Mammary epithelial cell (primary cell): Measurements from ENCODE around the gene MEIOC.
A peak's percentile ranks its signal among the peaks of the same experiment; 100 is the strongest.

Experiments
- EZH2 ChIP-seq: IDR thresholded peaks from 2 replicates; pipeline ENCODE4 v1.6.1; 2012; ENCODE audit warnings: low read length, inconsistent platforms, borderline replicate concordance
- TF ChIP-seq, protein P1 (sequence below), 2 donors: IDR thresholded peaks in 1 of 2; conservative IDR thresholded peaks in 1 of 2; 2 replicates each; pipeline ENCODE4 v1.5.1; 2011 to 2012; ENCODE audit warnings: inconsistent platforms in 2 of 2, low read length in 2 of 2, mild to moderate bottlenecking in 2 of 2, control low read depth in 1 of 2, low read depth in 1 of 2; ENCODE audit not compliant: insufficient read depth in 1 of 2; ENCODE audit errors: extremely low read depth in 1 of 2

DNA sequence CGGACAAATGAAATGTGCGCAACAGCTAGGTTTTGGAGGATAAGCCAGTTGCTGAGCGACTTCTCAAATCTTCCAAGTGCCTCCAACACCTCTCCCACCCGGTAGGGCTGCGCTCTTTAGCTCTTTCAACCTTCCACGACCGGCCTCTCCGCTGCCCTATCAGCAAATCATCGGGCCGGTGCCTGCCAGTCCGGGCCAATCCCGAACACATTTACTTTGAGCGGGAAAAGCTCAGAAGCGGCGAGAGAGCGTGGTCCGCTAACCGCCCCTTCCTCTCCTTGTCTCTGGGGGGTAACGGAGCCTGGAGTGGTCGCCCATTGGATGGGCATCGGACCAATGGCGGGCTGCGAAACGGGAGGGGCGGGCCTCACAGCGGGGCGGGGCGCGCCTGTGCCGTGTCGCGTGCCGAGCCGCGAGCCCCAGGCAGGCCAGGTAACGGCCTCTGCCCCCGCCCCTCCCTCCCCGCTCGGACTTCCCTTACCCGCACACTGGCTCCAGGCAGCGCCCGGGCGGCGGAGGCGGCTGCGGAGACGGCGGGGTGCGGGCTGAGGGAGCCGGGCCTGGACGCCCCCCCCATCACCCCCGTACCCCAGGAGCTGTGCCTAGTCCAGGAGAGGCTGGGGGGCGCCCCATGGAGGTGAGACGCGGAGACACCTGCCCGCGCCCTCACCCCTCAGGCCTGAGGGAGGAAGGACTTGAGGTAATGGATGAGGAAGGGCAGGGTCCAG lies at the start of gene MEIOC:
- peak; percentile 74 for TF ChIP-seq EZH2
- TF ChIP-seq, protein P1, sequence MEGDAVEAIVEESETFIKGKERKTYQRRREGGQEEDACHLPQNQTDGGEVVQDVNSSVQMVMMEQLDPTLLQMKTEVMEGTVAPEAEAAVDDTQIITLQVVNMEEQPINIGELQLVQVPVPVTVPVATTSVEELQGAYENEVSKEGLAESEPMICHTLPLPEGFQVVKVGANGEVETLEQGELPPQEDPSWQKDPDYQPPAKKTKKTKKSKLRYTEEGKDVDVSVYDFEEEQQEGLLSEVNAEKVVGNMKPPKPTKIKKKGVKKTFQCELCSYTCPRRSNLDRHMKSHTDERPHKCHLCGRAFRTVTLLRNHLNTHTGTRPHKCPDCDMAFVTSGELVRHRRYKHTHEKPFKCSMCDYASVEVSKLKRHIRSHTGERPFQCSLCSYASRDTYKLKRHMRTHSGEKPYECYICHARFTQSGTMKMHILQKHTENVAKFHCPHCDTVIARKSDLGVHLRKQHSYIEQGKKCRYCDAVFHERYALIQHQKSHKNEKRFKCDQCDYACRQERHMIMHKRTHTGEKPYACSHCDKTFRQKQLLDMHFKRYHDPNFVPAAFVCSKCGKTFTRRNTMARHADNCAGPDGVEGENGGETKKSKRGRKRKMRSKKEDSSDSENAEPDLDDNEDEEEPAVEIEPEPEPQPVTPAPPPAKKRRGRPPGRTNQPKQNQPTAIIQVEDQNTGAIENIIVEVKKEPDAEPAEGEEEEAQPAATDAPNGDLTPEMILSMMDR (conservative IDR thresholded peaks at IDR 0.05 in 1 of 2, IDR thresholded peaks at IDR 0.05 in 1 of 2; ENCODE audit: extremely low read depth in 1 of 2, insufficient read depth in 1 of 2, low read depth in 1 of 2, low read length in 2 of 2), result no peak
